ENCODE measurements around the gene RAMAC.

Gene RAMAC

DNA sequence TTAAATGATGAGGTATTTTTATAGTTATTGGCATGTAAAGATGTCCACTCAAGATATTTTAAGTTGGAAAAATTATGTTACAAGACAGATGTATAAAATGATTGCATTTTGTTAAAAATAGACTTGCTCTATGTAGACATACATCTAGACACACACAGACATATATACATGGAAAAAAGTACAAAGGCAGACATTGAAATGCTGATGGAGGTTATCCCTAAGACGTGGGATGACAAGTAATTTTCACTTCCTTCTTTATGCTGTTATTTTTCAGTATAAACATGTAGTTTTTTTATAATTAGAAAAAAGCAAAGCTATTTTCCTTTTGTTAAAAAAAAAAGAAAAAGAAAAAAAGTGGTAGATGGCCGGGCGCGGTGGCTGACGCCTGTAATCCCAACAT is 40.7 kb upstream of the RAMAC start:
- no CpG with 5 or more reads among the region's 5 CpGs for WGBS, 2 donors (ENCODE audit: extremely low coverage in 2 of 2, insufficient read length in 2 of 2, insufficient replicate concordance in 1 of 2)
- H3K36me3 ChIP-seq (replicated peaks in 1 of 2; ENCODE audit: control insufficient read depth in 2 of 2, insufficient read depth in 2 of 2, low read length in 2 of 2), result no peaks in the 10 kb centered on the region

DNA sequence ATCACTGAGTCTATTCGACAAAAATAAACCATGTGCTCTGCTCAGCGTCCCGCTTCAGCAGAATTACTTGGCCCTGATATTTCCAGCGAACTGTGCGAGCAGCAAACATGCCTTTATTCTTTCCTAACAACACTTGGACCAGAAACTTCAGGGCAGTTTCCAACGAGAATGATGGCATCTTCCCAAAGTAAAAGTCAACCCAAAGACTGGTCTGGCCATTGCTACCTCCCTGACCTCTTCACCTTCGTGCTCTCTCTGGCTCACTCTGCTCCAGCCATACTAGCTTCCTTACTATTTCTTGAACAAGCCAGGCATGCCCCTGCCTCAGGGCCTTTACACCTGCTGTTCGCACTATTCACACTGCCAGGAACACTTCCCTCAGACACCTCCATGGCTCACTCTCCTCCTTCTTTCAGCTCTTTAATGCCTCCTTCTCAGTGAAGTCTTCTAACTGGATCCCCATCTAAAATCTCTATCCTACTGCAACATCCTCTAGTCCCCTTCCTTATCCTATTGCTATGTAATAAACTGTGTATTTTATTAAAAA is 39.8 kb upstream of the RAMAC start:
- no peak overlapping the region for H3K9ac ChIP-seq (ENCODE audit: low read depth, low read length, poor library complexity)
- WGBS, 2 donors (ENCODE audit: extremely low coverage in 2 of 2, insufficient read length in 2 of 2, insufficient replicate concordance in 1 of 2), result no CpG with 5 or more reads among the region's 8 CpGs
- peaks cover 0 to 3% (median under 1%) of the 10 kb centered on the region in 3 experiments for H3K27me3 ChIP-seq (ENCODE audit: control insufficient read depth in 3 of 3, insufficient read depth in 3 of 3, low read depth in 1 of 3, low read length in 3 of 3)
- H3K4me1 ChIP-seq (ENCODE audit: control insufficient read depth in 2 of 2, insufficient read depth in 1 of 2, low read depth in 1 of 2, low read length in 2 of 2), result peaks cover 0 to 2% of the 10 kb centered on the region in 2 donors
- no peak overlapping the region for H3K27ac ChIP-seq (replicated peaks; ENCODE audit: low read length)
- no peak overlapping the region for H2AK5ac ChIP-seq (ENCODE audit: low read depth, low read length)
- H3K4me2 ChIP-seq (ENCODE audit: insufficient read depth, low read length, poor library complexity, severe bottlenecking), result no peak overlapping the region
- H2BK5ac ChIP-seq (ENCODE audit: low read length), result no peak overlapping the region
- H2AFZ ChIP-seq (ENCODE audit: low read length), result no peak overlapping the region
- no peaks in the 10 kb centered on the region for H3K9me3 ChIP-seq (replicated peaks in 1 of 2; ENCODE audit: control insufficient read depth in 2 of 2, insufficient read depth in 1 of 2, low read depth in 1 of 2, low read length in 2 of 2)
- no peaks in the 10 kb centered on the region for H3K36me3 ChIP-seq (replicated peaks in 1 of 2; ENCODE audit: control insufficient read depth in 2 of 2, insufficient read depth in 2 of 2, low read length in 2 of 2)
- H3K14ac ChIP-seq (ENCODE audit: low read length), result no peak overlapping the region
- no peak overlapping the region for H3K4me3 ChIP-seq (ENCODE audit: low read length in 2 of 2)
- H4K91ac ChIP-seq (ENCODE audit: low read depth, low read length, poor library complexity), result no peak overlapping the region
- H2BK120ac ChIP-seq (ENCODE audit: low read depth, low read length), result no peak overlapping the region
- DNase-seq (ENCODE audit: low spot score), result no peak
- no peak overlapping the region for H3K18ac ChIP-seq (ENCODE audit: low read length)
- no peak overlapping the region for H3K4ac ChIP-seq (ENCODE audit: low read length)
- H2BK15ac ChIP-seq (ENCODE audit: low read length), result no peak overlapping the region
- H2BK12ac ChIP-seq (ENCODE audit: low read length), result no peak overlapping the region
- H3K23ac ChIP-seq (ENCODE audit: low read depth, low read length, poor library complexity), result no peak overlapping the region
- H3K79me1 ChIP-seq (ENCODE audit: low read depth, low read length), result no peaks in the 10 kb centered on the region
- no peak overlapping the region for H4K8ac ChIP-seq (ENCODE audit: low read depth, low read length)

More for the DNA sequence above, 40.7 kb upstream of the RAMAC start:
- H3K18ac ChIP-seq (ENCODE audit: low read length), result no peak overlapping the region
- no peak overlapping the region for H3K27ac ChIP-seq (replicated peaks; ENCODE audit: low read length)
- no peak overlapping the region for H4K91ac ChIP-seq (ENCODE audit: low read depth, low read length, poor library complexity)
- no peak overlapping the region for H4K8ac ChIP-seq (ENCODE audit: low read depth, low read length)
- DNase-seq (ENCODE audit: low spot score), result no peak
- peaks cover 0 to 2% of the 10 kb centered on the region in 2 donors for H3K4me1 ChIP-seq (ENCODE audit: control insufficient read depth in 2 of 2, insufficient read depth in 1 of 2, low read depth in 1 of 2, low read length in 2 of 2)
- no peak overlapping the region for H3K9ac ChIP-seq (ENCODE audit: low read depth, low read length, poor library complexity)
- H2BK120ac ChIP-seq (ENCODE audit: low read depth, low read length), result no peak overlapping the region
- no peak overlapping the region for H2BK12ac ChIP-seq (ENCODE audit: low read length)
- no peak overlapping the region for H3K4ac ChIP-seq (ENCODE audit: low read length)
- H3K79me1 ChIP-seq (ENCODE audit: low read depth, low read length), result no peaks in the 10 kb centered on the region
- no peak overlapping the region for H2AFZ ChIP-seq (ENCODE audit: low read length)
- H3K4me3 ChIP-seq (ENCODE audit: low read length in 2 of 2), result no peak overlapping the region
- H2AK5ac ChIP-seq (ENCODE audit: low read depth, low read length), result no peak overlapping the region
- H2BK15ac ChIP-seq (ENCODE audit: low read length), result no peak overlapping the region
- H3K14ac ChIP-seq (ENCODE audit: low read length), result no peak overlapping the region
- H3K23ac ChIP-seq (ENCODE audit: low read depth, low read length, poor library complexity), result no peak overlapping the region
- H3K9me3 ChIP-seq (replicated peaks in 1 of 2; ENCODE audit: control insufficient read depth in 2 of 2, insufficient read depth in 1 of 2, low read depth in 1 of 2, low read length in 2 of 2), result no peaks in the 10 kb centered on the region
- no peaks in the 10 kb centered on the region for H3K27me3 ChIP-seq (ENCODE audit: control insufficient read depth in 3 of 3, insufficient read depth in 3 of 3, low read depth in 1 of 3, low read length in 3 of 3)
- H2BK5ac ChIP-seq (ENCODE audit: low read length), result no peak overlapping the region
- no peak overlapping the region for H3K4me2 ChIP-seq (ENCODE audit: insufficient read depth, low read length, poor library complexity, severe bottlenecking)

DNA sequence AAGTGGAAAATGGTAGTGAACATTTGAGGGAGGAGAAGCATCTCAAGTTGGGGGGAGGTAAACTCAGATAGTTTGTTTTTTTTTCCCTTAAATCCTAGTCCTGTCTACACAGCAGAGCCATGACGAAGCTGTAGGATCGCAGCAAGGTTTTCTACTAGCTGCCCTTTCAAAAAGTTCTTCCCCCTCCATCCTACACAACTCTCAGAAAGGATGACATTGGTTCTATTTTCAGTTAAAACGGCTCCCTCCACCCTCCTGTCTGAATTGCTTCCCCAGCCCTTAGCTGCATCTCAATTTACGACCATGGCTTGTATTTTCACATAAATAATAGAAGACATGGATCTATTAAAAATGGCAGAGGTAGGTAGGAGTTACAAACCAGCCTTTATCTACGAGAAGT is 35.7 kb upstream of the RAMAC start:
- no peak overlapping the region for H2BK5ac ChIP-seq (ENCODE audit: low read length)
- no peak overlapping the region for H4K91ac ChIP-seq (ENCODE audit: low read depth, low read length, poor library complexity)
- H4K8ac ChIP-seq (ENCODE audit: low read depth, low read length), result no peak overlapping the region
- H3K4me1 ChIP-seq (ENCODE audit: control insufficient read depth in 2 of 2, insufficient read depth in 1 of 2, low read depth in 1 of 2, low read length in 2 of 2), result no peaks in the 10 kb centered on the region
- no peak overlapping the region for H2BK12ac ChIP-seq (ENCODE audit: low read length)
- H3K27ac ChIP-seq (replicated peaks; ENCODE audit: low read length), result no peak overlapping the region
- peaks cover 0 to 10% (median 7%) of the 10 kb centered on the region in 3 experiments for H3K27me3 ChIP-seq (ENCODE audit: control insufficient read depth in 3 of 3, insufficient read depth in 3 of 3, low read depth in 1 of 3, low read length in 3 of 3)
- H3K79me1 ChIP-seq (ENCODE audit: low read depth, low read length), result no peaks in the 10 kb centered on the region
- no CpG with 5 or more reads among the region's 5 CpGs for WGBS, 2 donors (ENCODE audit: extremely low coverage in 2 of 2, insufficient read length in 2 of 2, insufficient replicate concordance in 1 of 2)
- H3K4ac ChIP-seq (ENCODE audit: low read length), result no peak overlapping the region
- no peak overlapping the region for H2BK15ac ChIP-seq (ENCODE audit: low read length)
- DNase-seq (ENCODE audit: low spot score), result no peak
- no peak overlapping the region for H2BK120ac ChIP-seq (ENCODE audit: low read depth, low read length)
- H2AFZ ChIP-seq (ENCODE audit: low read length), result no peak overlapping the region
- H3K18ac ChIP-seq (ENCODE audit: low read length), result no peak overlapping the region
- H2AK5ac ChIP-seq (ENCODE audit: low read depth, low read length), result no peak overlapping the region
- H3K36me3 ChIP-seq (replicated peaks in 1 of 2; ENCODE audit: control insufficient read depth in 2 of 2, insufficient read depth in 2 of 2, low read length in 2 of 2), result no peaks in the 10 kb centered on the region
- no peak overlapping the region for H3K23ac ChIP-seq (ENCODE audit: low read depth, low read length, poor library complexity)
- no peak overlapping the region for H3K4me3 ChIP-seq (ENCODE audit: low read length in 2 of 2)
- no peak overlapping the region for H3K14ac ChIP-seq (ENCODE audit: low read length)
- no peaks in the 10 kb centered on the region for H3K9me3 ChIP-seq (replicated peaks in 1 of 2; ENCODE audit: control insufficient read depth in 2 of 2, insufficient read depth in 1 of 2, low read depth in 1 of 2, low read length in 2 of 2)
- no peak overlapping the region for H3K4me2 ChIP-seq (ENCODE audit: insufficient read depth, low read length, poor library complexity, severe bottlenecking)
- no peak overlapping the region for H3K9ac ChIP-seq (ENCODE audit: low read depth, low read length, poor library complexity)

- Histone ChIP-seq H3K14ac (ENCODE audit: low read length) (no peak overlapping the region), H3K4ac (ENCODE audit: low read length) (no peak overlapping the region), H2BK120ac (ENCODE audit: low read depth, low read length) (no peak overlapping the region), H4K91ac (ENCODE audit: low read depth, low read length, poor library complexity) (no peak overlapping the region), H2AFZ (ENCODE audit: low read length) (no peak overlapping the region), H4K8ac (ENCODE audit: low read depth, low read length) (no peak overlapping the region), H3K36me3 (replicated peaks in 1 of 2; ENCODE audit: control insufficient read depth in 2 of 2, insufficient read depth in 2 of 2, low read length in 2 of 2) (no peaks in the 10 kb centered on the region), H2BK15ac (ENCODE audit: low read length) (no peak overlapping the region), H3K27ac (replicated peaks; ENCODE audit: low read length) (no peak overlapping the region), H3K18ac (ENCODE audit: low read length) (no peak overlapping the region), H3K9me3 (replicated peaks in 1 of 2; ENCODE audit: control insufficient read depth in 2 of 2, insufficient read depth in 1 of 2, low read depth in 1 of 2, low read length in 2 of 2) (no peaks in the 10 kb centered on the region), H3K23ac (ENCODE audit: low read depth, low read length, poor library complexity) (no peak overlapping the region), H2BK12ac (ENCODE audit: low read length) (no peak overlapping the region), H3K79me1 (ENCODE audit: low read depth, low read length) (no peaks in the 10 kb centered on the region), H3K27me3 (ENCODE audit: control insufficient read depth in 3 of 3, insufficient read depth in 3 of 3, low read depth in 1 of 3, low read length in 3 of 3) (peaks cover 0 to 10% (median 7%) of the 10 kb centered on the region in 3 experiments), H3K4me2 (ENCODE audit: insufficient read depth, low read length, poor library complexity, severe bottlenecking) (no peak overlapping the region), H3K9ac (ENCODE audit: low read depth, low read length, poor library complexity) (no peak overlapping the region), H3K4me3 (ENCODE audit: low read length in 2 of 2) (no peak overlapping the region), H3K4me1 (ENCODE audit: control insufficient read depth in 2 of 2, insufficient read depth in 1 of 2, low read depth in 1 of 2, low read length in 2 of 2) (no peaks in the 10 kb centered on the region), H2BK5ac (ENCODE audit: low read length) (no peak overlapping the region), H2AK5ac (ENCODE audit: low read depth, low read length) (no peak overlapping the region)
- no CpG with 5 or more reads among the region's 6 CpGs for WGBS, 2 donors (ENCODE audit: extremely low coverage in 2 of 2, insufficient read length in 2 of 2, insufficient replicate concordance in 1 of 2)
- no peak for DNase-seq (ENCODE audit: low spot score)
Observed at GRCh38 chr15:82950746-82951370, 35.2 kb upstream of the RAMAC start.

Measured in neuronal stem cell (in vitro differentiated cells).